ENCODE results near the gene PSMB11. TPM values are rescaled to one million over a fixed set of nuclear protein-coding genes. Genes with fewer than 3 reads are reported as not detected.

The PSMB11 gene
- total RNA-seq, 1 experiment from 2014 or later: not detected

GRCh38 chr14:23085458-23085857, 43.4 kb downstream of the PSMB11 start:
- DNase-seq (ENCODE audit: low spot score): no peak

GRCh38 chr14:23086565-23086964, 44.6 kb downstream of the PSMB11 start:
- no peak for DNase-seq (ENCODE audit: low spot score)

- no peak for DNase-seq (ENCODE audit: low spot score)
Measured at GRCh38 chr14:23089498-23090253, 47.7 kb downstream of the PSMB11 start.

- no peak for DNase-seq (ENCODE audit: low spot score)
Measured at GRCh38 chr14:23090254-23090636, 48.2 kb downstream of the PSMB11 start.

- no peak for DNase-seq (ENCODE audit: low spot score)
Measured at GRCh38 chr14:23091294-23092225, 49.5 kb downstream of the PSMB11 start.

GRCh38 chr14:23093104-23093503, 51.1 kb downstream of the PSMB11 start:
- no peak for DNase-seq (ENCODE audit: low spot score)

- DNase-seq (ENCODE audit: low spot score): no peak
Measured at GRCh38 chr14:23093526-23093925, 51.5 kb downstream of the PSMB11 start.

Other genes with a start within 250 kb of the PSMB11 start
- 13.6 and 13.9 TPM in 2 replicates for gene SLC7A7, start 226.8 kb upstream of the PSMB11 start, total RNA-seq (2014; rRNA removed; shearing (Covaris generic))
- gene MRPL52, start 212.3 kb upstream of the PSMB11 start, total RNA-seq (2014; rRNA removed; shearing (Covaris generic)): 130 and 189 TPM in 2 replicates
- 268 and 298 TPM in 2 replicates for gene MMP14, start 205.6 kb upstream of the PSMB11 start, total RNA-seq (2014; rRNA removed; shearing (Covaris generic))
- 35.8 and 48.4 TPM in 2 replicates for gene LRP10, start 170.5 kb upstream of the PSMB11 start, total RNA-seq (2014; rRNA removed; shearing (Covaris generic))
- 0.27 TPM in 1 of 2 replicates, not detected in the other for gene REM2, start 159.0 kb upstream of the PSMB11 start, total RNA-seq (2014; rRNA removed; shearing (Covaris generic))
- 98.4 and 119 TPM in 2 replicates for gene RBM23, start 123.1 kb upstream of the PSMB11 start, total RNA-seq (2014; rRNA removed; shearing (Covaris generic))
- 60.1 and 76.9 TPM in 2 replicates for gene PRMT5, start 112.8 kb upstream of the PSMB11 start, total RNA-seq (2014; rRNA removed; shearing (Covaris generic))
- 70.7 and 104 TPM in 2 replicates for gene HAUS4, start 85.1 kb upstream of the PSMB11 start, total RNA-seq (2014; rRNA removed; shearing (Covaris generic))
- gene AJUBA, start 59.7 kb upstream of the PSMB11 start, total RNA-seq (2014; rRNA removed; shearing (Covaris generic)): 24.7 and 25.9 TPM in 2 replicates
- gene C14orf93, start 32.1 kb upstream of the PSMB11 start, total RNA-seq (2014; rRNA removed; shearing (Covaris generic)): 6.9 and 15.1 TPM in 2 replicates
- gene PSMB5, start 7.3 kb upstream of the PSMB11 start, total RNA-seq (2014; rRNA removed; shearing (Covaris generic)): 444 and 478 TPM in 2 replicates
- gene CDH24, start 15.3 kb downstream of the PSMB11 start, total RNA-seq (2014; rRNA removed; shearing (Covaris generic)): 2.9 and 3.3 TPM in 2 replicates
- gene ACIN1, start 52.9 kb downstream of the PSMB11 start, total RNA-seq (2014; rRNA removed; shearing (Covaris generic)): 37.3 and 43.9 TPM in 2 replicates
- 71.4 and 93.4 TPM in 2 replicates for gene C14orf119, start 53.3 kb downstream of the PSMB11 start, total RNA-seq (2014; rRNA removed; shearing (Covaris generic))
- gene CIROP, start 62.8 kb downstream of the PSMB11 start, total RNA-seq (2014; rRNA removed; shearing (Covaris generic)): not detected in 2 replicates
- not detected in 2 replicates for gene CEBPE, start 77.0 kb downstream of the PSMB11 start, total RNA-seq (2014; rRNA removed; shearing (Covaris generic))
- 5.2 and 5.6 TPM in 2 replicates for gene SLC7A8, start 141.4 kb downstream of the PSMB11 start, total RNA-seq (2014; rRNA removed; shearing (Covaris generic))
- gene RNF212B, start 195.7 kb downstream of the PSMB11 start, total RNA-seq (2014; rRNA removed; shearing (Covaris generic)): not detected in 2 replicates
- 9.8 and 11.4 TPM in 2 replicates for gene HOMEZ, start 243.9 kb downstream of the PSMB11 start, total RNA-seq (2014; rRNA removed; shearing (Covaris generic))